Measurements from ENCODE around the gene LRRC25. TPM values are rescaled to one million over a fixed set of nuclear protein-coding genes. Genes with fewer than 3 reads are reported as not detected.

Gene LRRC25
- 1 to 10 TPM in 3 of 4 donors, not detected in 1; 3.3 to 4.9 (median 4.1) TPM for total RNA-seq

GRCh38 chr19:18397242-18398202 lies at the start of gene LRRC25:
TSS of gene LRRC25 (minus strand) at chr19:18397622. CDS start at chr19:18396963, 659 bp downstream.
- Histone ChIP-seq H3K9me3 (no peaks in the 10 kb centered on the region), H3K36me3 (no peaks in the 10 kb centered on the region), H3K4me1 (peaks cover 0 to 31% (median 23%) of the 10 kb centered on the region in 4 donors), H3K4me3 (peak within 1 kb of the TSS in 2 of 4 donors; percentile 17 to 22), H3K27ac (peak within 1 kb of the TSS in 1 of 4 donors; percentile 41), H3K27me3 (peaks cover 13% of the 10 kb centered on the region)
- no peak for DNase-seq
- TF ChIP-seq EP300 (IDR thresholded peaks at IDR 0.05; ENCODE audit: low read depth) = no peak
- peak in 2 of 3 donors; percentile 14 to 52 for TF ChIP-seq POLR2AphosphoS5 (IDR thresholded peaks at IDR 0.05)
- no peak for TF ChIP-seq CTCF (IDR thresholded peaks at IDR 0.05)
- peak; percentile 46 for TF ChIP-seq POLR2A (IDR thresholded peaks at IDR 0.05)
- in situ Hi-C loops (cut with MboI; ENCODE audit: low pct_ligation_motif_present in 1 of 4, low pct_unique_long_range_greater_than_20kb in 1 of 4, low sequenced_read_pairs in 3 of 4) = loop anchor here in 1 of 4 donors (10.0 kb wide), 1 partner anchor 53 kb away; the partner anchor contains the start of gene PGPEP1
- intact Hi-C loops (cut with DNase I; ENCODE audit: low total_unique reads) = no loop called here
- 12% methylated on average over 30 of the region's 33 CpGs; no CpG with 5 or more reads in 1 of the 2 donors for WGBS, 2 donors (ENCODE audit: low coverage in 1 of 2)

- no peak for DNase-seq
- Histone ChIP-seq H3K4me1 (peaks cover 5 to 14% (median 10%) of the 10 kb centered on the region in 4 donors), H3K27ac (no peak overlapping the region), H3K36me3 (peaks cover 0 to 52% (median 18%) of the 10 kb centered on the region in 4 donors), H3K27me3 (no peaks in the 10 kb centered on the region), H3K4me3 (no peak overlapping the region), H3K9me3 (no peaks in the 10 kb centered on the region)
- intact Hi-C loops (cut with DNase I; ENCODE audit: low total_unique reads) (loop anchor here (5.0 to 10.0 kb wide), 3 partner anchors 120 to 875 kb away; partner anchors contain the start of genes MAU2 and SUGP1), in situ Hi-C loops (cut with MboI; ENCODE audit: low pct_ligation_motif_present in 1 of 4, low pct_unique_long_range_greater_than_20kb in 1 of 4, low sequenced_read_pairs in 3 of 4) (loop anchor here in 1 of 4 donors (10.0 kb wide), 1 partner anchor 408 kb away; no protein-coding TSS in a partner anchor)
- no peak for TF ChIP-seq EP300 (IDR thresholded peaks at IDR 0.05; ENCODE audit: low read depth)
- no peak for TF ChIP-seq POLR2AphosphoS5 (IDR thresholded peaks at IDR 0.05)
- TF ChIP-seq POLR2A (IDR thresholded peaks at IDR 0.05) = no peak
- WGBS, 2 donors (ENCODE audit: low coverage in 1 of 2) = 81% methylated on average over 12 of the region's 12 CpGs; no CpG with 5 or more reads in 1 of the 2 donors
Observed at GRCh38 chr19:18446811-18447359, 49.5 kb upstream of the LRRC25 start.

GRCh38 chr19:18446145-18446810 lies 48.9 kb upstream of the LRRC25 start:
- Histone ChIP-seq H3K36me3 (peaks cover 0 to 52% (median 18%) of the 10 kb centered on the region in 4 donors), H3K27ac (peak overlapping the region in 1 of 4 donors; percentile 17), H3K4me3 (no peak overlapping the region), H3K9me3 (no peaks in the 10 kb centered on the region), H3K27me3 (no peaks in the 10 kb centered on the region), H3K4me1 (peaks cover 3 to 13% (median 8%) of the 10 kb centered on the region in 4 donors)
- intact Hi-C loops (cut with DNase I; ENCODE audit: low total_unique reads) = loop anchor here (5.0 to 10.0 kb wide), 3 partner anchors 121 to 876 kb away; partner anchors contain the start of genes MAU2 and SUGP1
- in situ Hi-C loops (cut with MboI; ENCODE audit: low pct_ligation_motif_present in 1 of 4, low pct_unique_long_range_greater_than_20kb in 1 of 4, low sequenced_read_pairs in 3 of 4) = loop anchor here in 1 of 4 donors (10.0 kb wide), 1 partner anchor 409 kb away; no protein-coding TSS in a partner anchor
- 96% methylated on average over 28 of the region's 34 CpGs; no CpG with 5 or more reads in 1 of the 2 donors for WGBS, 2 donors (ENCODE audit: low coverage in 1 of 2)
- no peak for DNase-seq
- no peak for TF ChIP-seq POLR2A (IDR thresholded peaks at IDR 0.05)
- no peak for TF ChIP-seq CTCF (IDR thresholded peaks at IDR 0.05)
- no peak for TF ChIP-seq POLR2AphosphoS5 (IDR thresholded peaks at IDR 0.05)
- no peak for TF ChIP-seq EP300 (IDR thresholded peaks at IDR 0.05; ENCODE audit: low read depth)

GRCh38 chr19:18445262-18445948 lies 48.0 kb upstream of the LRRC25 start:
- Histone ChIP-seq H3K36me3 (peaks cover 0 to 50% (median 17%) of the 10 kb centered on the region in 4 donors), H3K27me3 (no peaks in the 10 kb centered on the region), H3K4me3 (no peak overlapping the region), H3K9me3 (no peaks in the 10 kb centered on the region), H3K27ac (peak overlapping the region in 1 of 4 donors; percentile 17), H3K4me1 (peaks cover 0 to 8% (median 7%) of the 10 kb centered on the region in 4 donors)
- WGBS, 2 donors (ENCODE audit: low coverage in 1 of 2) = 67% methylated on average over 15 of the region's 15 CpGs; no CpG with 5 or more reads in 1 of the 2 donors
- peak; percentile 49 for DNase-seq
- TF ChIP-seq POLR2A (IDR thresholded peaks at IDR 0.05) (no peak), CTCF (IDR thresholded peaks at IDR 0.05) (no peak), EP300 (IDR thresholded peaks at IDR 0.05; ENCODE audit: low read depth) (no peak), POLR2AphosphoS5 (IDR thresholded peaks at IDR 0.05) (no peak)
- intact Hi-C loops (cut with DNase I; ENCODE audit: low total_unique reads) (loop anchor here (5.0 to 10.0 kb wide), 3 partner anchors 122 to 877 kb away; partner anchors contain the start of genes MAU2 and SUGP1), in situ Hi-C loops (cut with MboI; ENCODE audit: low pct_ligation_motif_present in 1 of 4, low pct_unique_long_range_greater_than_20kb in 1 of 4, low sequenced_read_pairs in 3 of 4) (loop anchor here in 1 of 4 donors (10.0 kb wide), 1 partner anchor 409 kb away; no protein-coding TSS in a partner anchor)
